Progenitor cell of endocrine pancreas (in vitro differentiated cells): ENCODE results near the gene ABHD10. TPM values are rescaled to one million over a fixed set of nuclear protein-coding genes. Genes with fewer than 3 reads are reported as not detected.

Experiments used
- DNase-seq: peaks from one replicate; pipeline ENCODE4 v3.0.0; 2021; ENCODE audit warnings: low spot score; ENCODE audit not compliant: unreplicated experiment
- H3K27ac Mint-ChIP-seq: 2 replicates; pipeline ENCODE4 v1.8.0; 2021; ENCODE audit warnings: mild to moderate bottlenecking, moderate library complexity, mixed read lengths
- H3K27me3 Mint-ChIP-seq: 2 replicates; pipeline ENCODE4 v1.8.0; 2021; ENCODE audit warnings: mixed read lengths
- H3K36me3 Mint-ChIP-seq: 2 replicates; pipeline ENCODE4 v1.8.0; 2022; ENCODE audit warnings: mixed read lengths; ENCODE audit not compliant: insufficient read depth
- H3K4me1 Mint-ChIP-seq: 2 replicates; pipeline ENCODE4 v1.8.0; 2021; ENCODE audit warnings: low read depth, mixed read lengths
- H3K4me3 Mint-ChIP-seq: 2 replicates; pipeline ENCODE4 v1.8.0; 2021; ENCODE audit warnings: low read depth, mild to moderate bottlenecking, moderate library complexity, mixed read lengths
- H3K9me3 Mint-ChIP-seq: 2 replicates; pipeline ENCODE4 v1.8.0; 2021; ENCODE audit warnings: low read depth, mixed read lengths
- CTCF ChIP-seq: fragments of 200-600 bp; sonication (generic); IDR thresholded peaks from one replicate; pipeline ENCODE4 v1.5.0; 2021; ENCODE audit warnings: antibody characterized with exemption, mild to moderate bottlenecking; ENCODE audit not compliant: unreplicated experiment
- total RNA-seq: library from RNA; stranded (reverse); gene quantifications from 2 replicates; pipeline ENCODE4 v1.2.1, GENCODE V29; 2021

The ABHD10 gene
- total RNA-seq, 1 donor from 2014 or later, result 31.9 TPM

DNA sequence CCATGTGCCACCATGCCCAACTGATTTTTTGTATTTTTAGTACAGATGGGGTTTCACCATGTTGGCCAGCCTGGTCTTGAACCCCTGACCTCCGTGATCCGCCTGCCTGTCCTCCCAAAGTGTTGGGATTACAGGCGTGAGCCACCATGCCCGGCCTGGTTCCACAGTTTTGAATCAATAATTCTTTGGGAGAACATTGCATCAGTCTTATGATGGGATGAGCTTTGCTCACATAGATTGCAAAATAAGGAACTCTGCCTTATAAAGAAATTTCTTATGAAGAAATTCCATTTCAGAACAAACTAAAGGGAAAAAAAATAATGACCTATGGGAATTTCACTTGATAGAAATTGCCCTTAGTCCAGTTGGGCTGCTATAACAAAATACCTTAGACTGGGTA lies 39.9 kb downstream of the ABHD10 start:
- no peak for DNase-seq
- H3K27me3 Mint-ChIP-seq, result no peaks in the 10 kb centered on the region
- H3K9me3 Mint-ChIP-seq, result peaks cover 3% of the 10 kb centered on the region
- H3K4me3 Mint-ChIP-seq, result no peak overlapping the region
- TF ChIP-seq CTCF, result no peak
- H3K36me3 Mint-ChIP-seq, result no peaks in the 10 kb centered on the region
- H3K27ac Mint-ChIP-seq, result no peak overlapping the region
- H3K4me1 Mint-ChIP-seq, result no peaks in the 10 kb centered on the region

GRCh38 chr3:112019716-112020115 lies 40.9 kb downstream of the ABHD10 start:
- Mint-ChIP-seq H3K36me3 (no peaks in the 10 kb centered on the region), H3K4me1 (no peaks in the 10 kb centered on the region), H3K4me3 (no peak overlapping the region), H3K9me3 (peaks cover 3% of the 10 kb centered on the region), H3K27ac (no peak overlapping the region), H3K27me3 (no peaks in the 10 kb centered on the region)
- TF ChIP-seq CTCF, result no peak
- DNase-seq, result no peak

GRCh38 chr3:112020674-112021085 lies 41.9 kb downstream of the ABHD10 start:
- Mint-ChIP-seq H3K27me3 (no peaks in the 10 kb centered on the region), H3K4me3 (no peak overlapping the region), H3K4me1 (no peaks in the 10 kb centered on the region), H3K27ac (no peak overlapping the region), H3K9me3 (peaks cover 3% of the 10 kb centered on the region), H3K36me3 (no peaks in the 10 kb centered on the region)
- DNase-seq, result no peak
- no peak for TF ChIP-seq CTCF

DNA sequence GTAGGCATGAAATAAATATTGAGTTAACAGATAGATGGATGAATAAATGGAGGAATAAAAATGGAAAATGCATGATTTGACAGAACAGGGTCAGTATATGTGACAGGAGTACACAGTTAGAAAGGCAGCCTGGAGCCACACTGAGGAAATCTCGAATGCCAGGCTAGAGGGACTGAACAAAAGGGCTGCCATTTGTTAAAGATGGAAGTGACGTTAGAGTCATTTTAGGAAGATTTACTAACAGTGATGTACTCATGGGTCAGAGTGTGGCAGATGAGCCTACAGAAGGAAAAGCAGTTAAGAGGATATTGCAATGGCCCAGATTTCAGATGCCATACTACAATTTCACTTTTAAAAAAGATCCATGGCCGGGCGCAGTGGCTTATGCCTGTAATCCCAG lies 48.3 kb downstream of the ABHD10 start:
- no peak for DNase-seq
- H3K27ac Mint-ChIP-seq, result no peak overlapping the region
- no peak overlapping the region for H3K4me3 Mint-ChIP-seq
- H3K36me3 Mint-ChIP-seq, result no peaks in the 10 kb centered on the region
- TF ChIP-seq CTCF, result no peak
- peaks cover under 1% of the 10 kb centered on the region for H3K9me3 Mint-ChIP-seq
- H3K4me1 Mint-ChIP-seq, result no peaks in the 10 kb centered on the region
- H3K27me3 Mint-ChIP-seq, result no peaks in the 10 kb centered on the region

DNA sequence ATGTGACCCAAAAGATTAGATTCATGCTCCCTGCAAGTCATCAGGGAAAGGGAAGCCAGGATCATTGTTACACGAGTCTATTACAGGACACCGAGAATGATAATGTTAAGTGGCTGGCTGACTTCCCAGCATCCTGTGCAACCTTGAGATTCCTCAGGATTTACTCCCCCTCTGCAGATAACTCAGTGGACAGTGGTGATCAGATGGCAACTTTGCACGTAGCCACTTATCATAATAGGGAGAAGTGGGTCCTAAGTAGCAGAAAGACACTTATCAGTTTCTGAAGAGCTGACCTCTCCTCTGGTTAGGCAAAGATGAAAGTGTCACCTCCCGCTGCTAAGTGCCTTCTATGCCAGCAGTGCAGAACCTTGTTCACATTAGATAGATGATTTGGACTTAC lies 49.0 kb downstream of the ABHD10 start:
- no peak for TF ChIP-seq CTCF
- no peaks in the 10 kb centered on the region for H3K36me3 Mint-ChIP-seq
- H3K9me3 Mint-ChIP-seq, result no peaks in the 10 kb centered on the region
- DNase-seq, result no peak
- no peaks in the 10 kb centered on the region for H3K27me3 Mint-ChIP-seq
- H3K4me1 Mint-ChIP-seq, result peaks cover 1% of the 10 kb centered on the region
- no peak overlapping the region for H3K4me3 Mint-ChIP-seq
- no peak overlapping the region for H3K27ac Mint-ChIP-seq

DNA sequence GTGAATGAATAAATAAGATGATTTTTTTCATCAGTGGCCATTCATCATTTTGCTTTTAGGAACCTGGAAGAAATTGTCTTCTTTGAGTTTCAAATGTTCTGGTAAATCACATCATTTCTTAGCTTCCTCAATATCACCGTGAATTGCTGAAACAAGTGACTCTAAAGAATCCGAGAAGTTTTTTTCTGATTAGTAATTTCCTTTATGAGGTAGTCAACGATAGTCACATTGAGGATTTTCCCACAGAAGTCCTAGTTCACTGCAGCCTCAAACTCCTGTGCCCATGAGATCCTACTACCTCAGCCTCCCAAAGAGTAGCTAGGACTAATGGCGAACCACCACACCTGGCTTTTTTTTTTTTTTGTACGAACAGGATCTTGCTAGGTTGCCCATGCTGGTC lies 52.1 kb downstream of the ABHD10 start:
- H3K4me3 Mint-ChIP-seq, result no peak overlapping the region
- no peak for DNase-seq
- no peaks in the 10 kb centered on the region for H3K9me3 Mint-ChIP-seq
- no peak for TF ChIP-seq CTCF
- no peaks in the 10 kb centered on the region for H3K36me3 Mint-ChIP-seq
- peaks cover 1% of the 10 kb centered on the region for H3K4me1 Mint-ChIP-seq
- no peak overlapping the region for H3K27ac Mint-ChIP-seq
- H3K27me3 Mint-ChIP-seq, result no peaks in the 10 kb centered on the region
